Middle frontal gyrus (tissue), 1 donor: ENCODE results near the gene ZNF200.
"Not testable (repeated sequence)": the region's sequence is repeated elsewhere in the genome, so short reads cannot be mapped to it uniquely, and the experiment has no call there.

Source experiments
- DNase-seq: peaks from one replicate; pipeline ENCODE4 v3.0.0-alpha.2; 2015; ENCODE audit warnings: low spot score; ENCODE audit errors: extremely low spot score

ZNF200 gene, protein sequence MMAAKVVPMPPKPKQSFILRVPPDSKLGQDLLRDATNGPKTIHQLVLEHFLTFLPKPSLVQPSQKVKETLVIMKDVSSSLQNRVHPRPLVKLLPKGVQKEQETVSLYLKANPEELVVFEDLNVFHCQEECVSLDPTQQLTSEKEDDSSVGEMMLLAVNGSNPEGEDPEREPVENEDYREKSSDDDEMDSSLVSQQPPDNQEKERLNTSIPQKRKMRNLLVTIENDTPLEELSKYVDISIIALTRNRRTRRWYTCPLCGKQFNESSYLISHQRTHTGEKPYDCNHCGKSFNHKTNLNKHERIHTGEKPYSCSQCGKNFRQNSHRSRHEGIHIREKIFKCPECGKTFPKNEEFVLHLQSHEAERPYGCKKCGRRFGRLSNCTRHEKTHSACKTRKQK

GRCh38 chr16:3234857-3235561, at the start of gene ZNF200:
Gene ZNF200 (minus strand): TSS chr16:3235158. CDS start chr16:3233755, 1,403 bp downstream.
- peak; percentile 93 for DNase-seq

GRCh38 chr16:3283543-3284447, 48.8 kb upstream of the ZNF200 start:
- DNase-seq, result no peak

- DNase-seq, result peak; percentile 97
Measured at GRCh38 chr16:3282730-3283542, 48.0 kb upstream of the ZNF200 start, which contains the start of gene ZNF263. Gene ZNF263 (plus strand): TSS chr16:3283491. CDS start chr16:3283819, 328 bp downstream.

GRCh38 chr16:3282103-3282729, 47.3 kb upstream of the ZNF200 start:
- DNase-seq, result no peak

- DNase-seq, result no peak
Measured at GRCh38 chr16:3281222-3281820, 46.4 kb upstream of the ZNF200 start.

DNA sequence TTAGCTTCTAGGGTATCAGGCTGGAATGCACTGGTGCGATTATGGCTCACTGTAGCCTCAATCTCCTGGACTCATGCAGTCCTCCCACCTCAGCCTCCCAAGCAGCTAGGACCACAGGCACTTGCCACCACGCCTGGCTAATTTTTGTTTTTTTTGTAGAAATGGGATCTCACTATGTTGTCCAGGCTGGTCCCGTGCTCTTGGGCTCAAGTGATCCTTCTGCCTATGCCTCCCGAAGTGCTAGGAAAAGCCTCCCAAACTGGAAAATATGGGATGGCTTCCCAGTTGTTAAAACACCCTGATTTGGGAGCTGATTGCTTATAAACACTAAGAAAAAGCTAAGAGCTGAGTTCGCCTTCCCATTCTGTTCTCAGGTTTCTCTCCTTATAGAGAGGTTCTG, 41.7 kb upstream of the ZNF200 start:
- DNase-seq, result no peak

GRCh38 chr16:3274947-3275346, 40.0 kb upstream of the ZNF200 start:
- no peak for DNase-seq

DNA sequence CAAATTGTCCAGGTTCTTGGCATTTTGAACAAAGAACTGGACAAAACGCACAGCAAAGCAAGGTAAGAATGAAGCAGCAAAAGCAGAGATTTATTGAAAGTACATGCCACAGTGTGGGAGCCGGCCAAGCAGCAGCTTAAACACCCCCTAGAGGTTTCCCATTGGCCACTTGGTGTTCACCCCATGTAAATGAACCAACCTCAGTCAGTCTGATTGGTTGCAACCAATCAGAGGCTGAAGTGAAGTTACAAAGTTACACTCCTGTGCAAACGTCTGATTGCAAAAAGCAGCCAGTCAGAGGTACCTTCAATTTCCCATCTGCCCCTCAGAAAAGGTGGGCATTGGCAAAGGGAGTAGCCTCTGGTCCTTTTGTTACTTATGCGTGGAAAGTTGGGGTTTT, 39.5 kb upstream of the ZNF200 start:
- DNase-seq, result no peak

- not testable (repeated sequence) for DNase-seq
Measured at GRCh38 chr16:3271281-3271680, 36.3 kb upstream of the ZNF200 start.

- not testable (repeated sequence) for DNase-seq
Measured at GRCh38 chr16:3270718-3271117, 35.8 kb upstream of the ZNF200 start.

DNA sequence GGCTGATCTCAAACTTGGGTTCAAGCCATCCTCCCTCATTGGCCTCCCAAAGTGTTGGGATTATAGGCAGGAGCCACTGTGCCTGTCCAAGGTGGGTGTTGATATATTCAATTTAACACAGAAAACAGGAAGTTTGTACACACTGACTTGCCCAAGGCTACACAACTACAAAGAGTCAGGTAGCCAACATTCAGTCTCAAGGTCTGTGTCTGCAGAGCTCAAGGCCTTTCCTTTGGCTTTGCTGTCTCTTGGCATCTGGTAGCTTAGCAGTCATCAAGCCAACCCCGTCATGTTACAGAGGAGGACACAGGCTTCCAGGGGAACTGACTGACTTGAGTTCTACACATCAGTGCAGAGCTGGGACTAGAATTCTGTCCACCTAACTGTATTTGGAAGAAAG, 33.3 kb upstream of the ZNF200 start:
- DNase-seq, result no peak

- DNase-seq, result no peak
Measured at GRCh38 chr16:3266873-3267537, 32.0 kb upstream of the ZNF200 start.

GRCh38 chr16:3264137-3265036, 29.4 kb upstream of the ZNF200 start:
- peak; percentile 98 for DNase-seq

DNA sequence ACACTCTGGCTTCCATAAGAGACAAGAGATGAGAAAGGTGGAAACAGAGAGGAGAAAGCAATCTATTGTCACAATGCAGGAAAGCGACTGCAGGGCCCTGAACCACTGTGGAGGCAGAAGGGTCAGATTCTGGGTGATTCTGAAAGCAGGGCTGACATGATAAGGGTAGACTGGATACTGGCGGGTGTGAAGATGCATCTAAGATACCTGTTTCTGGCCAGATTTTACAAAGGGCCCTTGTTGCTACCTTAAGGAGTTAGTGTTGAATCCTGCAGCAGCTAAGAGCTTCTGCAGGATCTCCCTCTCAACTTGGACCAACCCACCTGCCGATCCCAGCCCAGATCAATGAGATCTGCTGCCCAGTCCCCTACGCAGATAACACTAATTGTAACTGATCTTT, 27.6 kb upstream of the ZNF200 start:
- no peak for DNase-seq

GRCh38 chr16:3259836-3260235, 24.9 kb upstream of the ZNF200 start:
- no peak for DNase-seq

DNA sequence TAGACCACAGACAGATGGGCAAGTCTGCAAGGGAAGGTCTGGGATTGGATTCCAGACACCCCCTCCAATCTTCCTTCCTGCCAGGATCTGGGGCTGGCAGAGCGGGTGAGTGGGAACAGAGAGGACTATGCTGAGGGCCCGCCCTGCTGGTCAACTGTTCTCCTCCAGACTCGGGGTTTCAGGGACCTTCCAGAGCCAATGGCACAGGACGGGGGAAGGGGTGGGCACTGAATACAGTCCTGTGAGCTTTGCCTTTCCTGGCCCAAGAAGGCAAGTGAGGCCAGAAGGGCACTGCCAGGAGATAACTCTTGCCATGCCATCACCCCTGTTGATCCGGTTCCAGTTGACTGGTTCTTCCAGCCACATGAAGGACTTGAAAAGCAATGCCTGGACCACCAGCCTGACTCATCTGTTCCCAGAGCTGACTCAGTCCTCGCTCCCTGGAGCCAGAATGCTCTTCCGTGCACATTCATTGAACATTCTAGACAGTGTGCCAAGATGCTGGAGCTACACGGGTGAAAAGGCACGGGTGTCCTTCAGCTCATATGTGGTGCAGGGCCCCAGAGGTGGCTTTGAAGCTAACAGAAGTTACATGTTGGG, 22.0 kb upstream of the ZNF200 start:
- DNase-seq, result no peak

GRCh38 chr16:3256146-3256865, 21.3 kb upstream of the ZNF200 start, which contains the start of gene MEFV:
Gene MEFV (minus strand): TSS chr16:3256633. CDS start chr16:3256587, 46 bp downstream.
- DNase-seq, result no peak
